ENCODE results near the gene ATR.

GRCh38 chr3:142424754-142425153 lies 153.8 kb downstream of the ATR start:
- TF ChIP-seq CTCF (conservative IDR thresholded peaks at IDR 0.05; ENCODE audit: low read length) (no peak), EZH2phosphoT487 (IDR thresholded peaks at IDR 0.05; ENCODE audit: borderline replicate concordance) (no peak)
